KMS-11 (cell line): ENCODE data around the gene TRDN.

Experiments used
- H2AFZ ChIP-seq: fragments of 200-600 bp; sonication (generic); 2 replicates; pipeline ENCODE4 v1.6.1; 2016; ENCODE audit warnings: antibody characterized with exemption, mixed run types, low read depth
- H3K27ac ChIP-seq: fragments of 200-600 bp; sonication (generic); 2 replicates; pipeline ENCODE4 v1.6.1; 2016; ENCODE audit warnings: mild to moderate bottlenecking, mixed run types
- H3K27me3 ChIP-seq: fragments of 200-600 bp; sonication (generic); 2 replicates; pipeline ENCODE4 v1.6.1; 2017; ENCODE audit warnings: mild to moderate bottlenecking, low read depth, mixed run types, moderate library complexity; ENCODE audit not compliant: insufficient read depth
- H3K36me3 ChIP-seq: fragments of 200-600 bp; sonication (generic); 2 replicates; pipeline ENCODE4 v1.6.1; 2017; ENCODE audit warnings: mild to moderate bottlenecking, mixed run types; ENCODE audit not compliant: insufficient read depth
- H3K4me1 ChIP-seq: fragments of 200-600 bp; sonication (generic); 2 replicates; pipeline ENCODE4 v1.6.1; 2016; ENCODE audit warnings: mild to moderate bottlenecking, low read depth, mixed run types; ENCODE audit not compliant: poor library complexity, severe bottlenecking
- H3K4me2 ChIP-seq: fragments of 200-600 bp; sonication (generic); 2 replicates; pipeline ENCODE4 v1.7.0; 2016; ENCODE audit warnings: mild to moderate bottlenecking, mixed run types
- H3K4me3 ChIP-seq: fragments of 200-600 bp; sonication (generic); IDR thresholded peaks from 2 replicates; pipeline ENCODE4 v1.6.1; 2017; ENCODE audit warnings: low read depth, low read length, mixed read lengths; ENCODE audit not compliant: insufficient read depth
- H3K79me2 ChIP-seq: fragments of 200-600 bp; sonication (generic); 2 replicates; pipeline ENCODE4 v1.6.1; 2016; ENCODE audit warnings: low read depth, mixed run types; ENCODE audit not compliant: insufficient read depth
- H3K9ac ChIP-seq: fragments of 200-600 bp; sonication (generic); 2 replicates; pipeline ENCODE4 v1.6.1; 2016; ENCODE audit warnings: mild to moderate bottlenecking, mixed run types
- H4K20me1 ChIP-seq: fragments of 200-600 bp; sonication (generic); 2 replicates; pipeline ENCODE4 v1.6.1; 2016; ENCODE audit warnings: mild to moderate bottlenecking, mixed run types; ENCODE audit not compliant: insufficient read depth
- CTCF ChIP-seq: fragments of 200-600 bp; sonication (generic); conservative IDR thresholded peaks from 2 replicates; pipeline ENCODE4 v1.6.1; 2017; ENCODE audit warnings: low read depth, mild to moderate bottlenecking, antibody characterized with exemption, low read length, moderate library complexity, mixed read lengths

Gene TRDN

GRCh38 chr6:123171341-123172115, 465.2 kb downstream of the TRDN start:
- no peak overlapping the region for H3K27ac ChIP-seq
- no peaks in the 10 kb centered on the region for H3K4me1 ChIP-seq
- H3K79me2 ChIP-seq: no peaks in the 10 kb centered on the region
- H4K20me1 ChIP-seq: no peaks in the 10 kb centered on the region
- H2AFZ ChIP-seq: no peak overlapping the region
- no peaks in the 10 kb centered on the region for H3K36me3 ChIP-seq
- TF ChIP-seq CTCF: no peak
- H3K4me2 ChIP-seq: no peak overlapping the region
- no peak overlapping the region for H3K9ac ChIP-seq
- H3K4me3 ChIP-seq: no peak overlapping the region
- no peaks in the 10 kb centered on the region for H3K27me3 ChIP-seq

- no peaks in the 10 kb centered on the region for H3K4me1 ChIP-seq
- H3K27me3 ChIP-seq: no peaks in the 10 kb centered on the region
- no peak overlapping the region for H3K9ac ChIP-seq
- no peak overlapping the region for H3K4me2 ChIP-seq
- no peaks in the 10 kb centered on the region for H3K79me2 ChIP-seq
- H2AFZ ChIP-seq: no peak overlapping the region
- no peak overlapping the region for H3K27ac ChIP-seq
- no peak for TF ChIP-seq CTCF
- H3K36me3 ChIP-seq: no peaks in the 10 kb centered on the region
- H4K20me1 ChIP-seq: no peaks in the 10 kb centered on the region
- H3K4me3 ChIP-seq: no peak overlapping the region
These were observed 467.0 kb downstream of the TRDN start for GRCh38 chr6:123169774-123170095.

- Histone ChIP-seq H3K36me3 (no peaks in the 10 kb centered on the region), H3K4me2 (no peak overlapping the region), H3K9ac (no peak overlapping the region), H3K27me3 (no peaks in the 10 kb centered on the region), H4K20me1 (no peaks in the 10 kb centered on the region), H3K4me3 (no peak overlapping the region), H3K27ac (no peak overlapping the region), H2AFZ (no peak overlapping the region), H3K4me1 (no peaks in the 10 kb centered on the region), H3K79me2 (no peaks in the 10 kb centered on the region)
- no peak for TF ChIP-seq CTCF
These were observed 467.6 kb downstream of the TRDN start for GRCh38 chr6:123168892-123169773.

- no peak overlapping the region for H3K4me3 ChIP-seq
- no peak overlapping the region for H3K27ac ChIP-seq
- H3K79me2 ChIP-seq: no peaks in the 10 kb centered on the region
- no peak for TF ChIP-seq CTCF
- H3K9ac ChIP-seq: no peak overlapping the region
- no peaks in the 10 kb centered on the region for H3K27me3 ChIP-seq
- H3K4me2 ChIP-seq: no peak overlapping the region
- H3K36me3 ChIP-seq: no peaks in the 10 kb centered on the region
- H2AFZ ChIP-seq: no peak overlapping the region
- H3K4me1 ChIP-seq: no peaks in the 10 kb centered on the region
- no peaks in the 10 kb centered on the region for H4K20me1 ChIP-seq
These were observed 468.3 kb downstream of the TRDN start for GRCh38 chr6:123168466-123168865.
